WTC11 (cell line): ENCODE results near the gene TRPC1.

Experiments used
- FOXP1 ChIP-seq: sonication (generic); formaldehyde crosslinking; IDR thresholded peaks from 2 replicates; pipeline ENCODE4 v1.8.0; 2022; ENCODE audit warnings: missing genetic modification reagents, mild to moderate bottlenecking, moderate library complexity, borderline replicate concordance
- TF ChIP-seq, protein P1 (sequence below): sonication (generic); formaldehyde crosslinking; IDR thresholded peaks from 2 replicates; pipeline ENCODE4 v1.8.0; 2022; ENCODE audit warnings: mild to moderate bottlenecking, missing genetic modification reagents
- TF ChIP-seq, protein P2 (sequence below): fragments of 200-600 bp; IDR thresholded peaks from 2 replicates; pipeline ENCODE4 v1.8.0; 2022; ENCODE audit warnings: antibody characterized with exemption
- TF ChIP-seq, protein P3 (sequence below): sonication (generic); formaldehyde crosslinking; IDR thresholded peaks from 2 replicates; pipeline ENCODE4 v1.8.1; 2023; ENCODE audit warnings: mild to moderate bottlenecking, missing genetic modification reagents, borderline replicate concordance

DNA sequence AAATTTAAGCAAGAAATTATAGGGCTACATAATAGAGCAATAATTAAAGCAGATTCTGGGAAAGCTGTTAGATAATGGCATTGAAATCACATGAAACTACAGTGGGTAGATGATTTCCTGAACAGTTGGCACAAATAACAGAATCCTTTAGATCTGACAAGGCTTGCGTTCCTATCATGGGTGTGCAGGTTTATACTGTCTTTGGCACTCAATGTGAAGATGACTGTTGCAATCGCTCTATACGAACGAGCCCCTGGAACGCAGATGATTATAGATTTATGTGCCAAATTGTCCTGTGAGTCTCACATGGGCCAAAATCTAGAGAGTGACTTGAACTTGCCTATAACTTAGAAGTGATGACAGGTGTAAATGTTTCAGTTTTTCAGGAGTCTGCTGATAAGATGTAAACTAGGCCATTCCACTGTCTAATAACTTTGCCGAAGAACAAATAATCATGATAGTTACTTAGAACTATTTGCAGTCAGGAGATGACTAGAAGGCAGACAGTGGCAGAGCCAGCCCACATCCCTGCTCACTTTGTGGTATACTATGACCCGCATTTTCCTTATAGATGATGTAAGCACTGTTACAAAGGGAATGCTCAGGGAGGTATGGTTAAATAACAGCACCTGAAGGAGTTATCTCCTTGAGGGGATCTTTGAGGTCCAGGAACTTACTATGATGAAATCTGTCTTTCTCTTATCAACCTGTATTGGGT lies 30.5 kb upstream of the TRPC1 start:
- TF ChIP-seq, protein P1, sequence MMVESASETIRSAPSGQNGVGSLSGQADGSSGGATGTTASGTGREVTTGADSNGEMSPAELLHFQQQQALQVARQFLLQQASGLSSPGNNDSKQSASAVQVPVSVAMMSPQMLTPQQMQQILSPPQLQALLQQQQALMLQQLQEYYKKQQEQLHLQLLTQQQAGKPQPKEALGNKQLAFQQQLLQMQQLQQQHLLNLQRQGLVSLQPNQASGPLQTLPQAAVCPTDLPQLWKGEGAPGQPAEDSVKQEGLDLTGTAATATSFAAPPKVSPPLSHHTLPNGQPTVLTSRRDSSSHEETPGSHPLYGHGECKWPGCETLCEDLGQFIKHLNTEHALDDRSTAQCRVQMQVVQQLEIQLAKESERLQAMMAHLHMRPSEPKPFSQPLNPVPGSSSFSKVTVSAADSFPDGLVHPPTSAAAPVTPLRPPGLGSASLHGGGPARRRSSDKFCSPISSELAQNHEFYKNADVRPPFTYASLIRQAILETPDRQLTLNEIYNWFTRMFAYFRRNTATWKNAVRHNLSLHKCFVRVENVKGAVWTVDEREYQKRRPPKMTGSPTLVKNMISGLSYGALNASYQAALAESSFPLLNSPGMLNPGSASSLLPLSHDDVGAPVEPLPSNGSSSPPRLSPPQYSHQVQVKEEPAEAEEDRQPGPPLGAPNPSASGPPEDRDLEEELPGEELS (CRISPR knock-in tag), result no peak
- TF ChIP-seq, protein P2, sequence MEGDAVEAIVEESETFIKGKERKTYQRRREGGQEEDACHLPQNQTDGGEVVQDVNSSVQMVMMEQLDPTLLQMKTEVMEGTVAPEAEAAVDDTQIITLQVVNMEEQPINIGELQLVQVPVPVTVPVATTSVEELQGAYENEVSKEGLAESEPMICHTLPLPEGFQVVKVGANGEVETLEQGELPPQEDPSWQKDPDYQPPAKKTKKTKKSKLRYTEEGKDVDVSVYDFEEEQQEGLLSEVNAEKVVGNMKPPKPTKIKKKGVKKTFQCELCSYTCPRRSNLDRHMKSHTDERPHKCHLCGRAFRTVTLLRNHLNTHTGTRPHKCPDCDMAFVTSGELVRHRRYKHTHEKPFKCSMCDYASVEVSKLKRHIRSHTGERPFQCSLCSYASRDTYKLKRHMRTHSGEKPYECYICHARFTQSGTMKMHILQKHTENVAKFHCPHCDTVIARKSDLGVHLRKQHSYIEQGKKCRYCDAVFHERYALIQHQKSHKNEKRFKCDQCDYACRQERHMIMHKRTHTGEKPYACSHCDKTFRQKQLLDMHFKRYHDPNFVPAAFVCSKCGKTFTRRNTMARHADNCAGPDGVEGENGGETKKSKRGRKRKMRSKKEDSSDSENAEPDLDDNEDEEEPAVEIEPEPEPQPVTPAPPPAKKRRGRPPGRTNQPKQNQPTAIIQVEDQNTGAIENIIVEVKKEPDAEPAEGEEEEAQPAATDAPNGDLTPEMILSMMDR, result no peak
- TF ChIP-seq FOXP1 (CRISPR knock-in tag), result no peak
- TF ChIP-seq, protein P3, sequence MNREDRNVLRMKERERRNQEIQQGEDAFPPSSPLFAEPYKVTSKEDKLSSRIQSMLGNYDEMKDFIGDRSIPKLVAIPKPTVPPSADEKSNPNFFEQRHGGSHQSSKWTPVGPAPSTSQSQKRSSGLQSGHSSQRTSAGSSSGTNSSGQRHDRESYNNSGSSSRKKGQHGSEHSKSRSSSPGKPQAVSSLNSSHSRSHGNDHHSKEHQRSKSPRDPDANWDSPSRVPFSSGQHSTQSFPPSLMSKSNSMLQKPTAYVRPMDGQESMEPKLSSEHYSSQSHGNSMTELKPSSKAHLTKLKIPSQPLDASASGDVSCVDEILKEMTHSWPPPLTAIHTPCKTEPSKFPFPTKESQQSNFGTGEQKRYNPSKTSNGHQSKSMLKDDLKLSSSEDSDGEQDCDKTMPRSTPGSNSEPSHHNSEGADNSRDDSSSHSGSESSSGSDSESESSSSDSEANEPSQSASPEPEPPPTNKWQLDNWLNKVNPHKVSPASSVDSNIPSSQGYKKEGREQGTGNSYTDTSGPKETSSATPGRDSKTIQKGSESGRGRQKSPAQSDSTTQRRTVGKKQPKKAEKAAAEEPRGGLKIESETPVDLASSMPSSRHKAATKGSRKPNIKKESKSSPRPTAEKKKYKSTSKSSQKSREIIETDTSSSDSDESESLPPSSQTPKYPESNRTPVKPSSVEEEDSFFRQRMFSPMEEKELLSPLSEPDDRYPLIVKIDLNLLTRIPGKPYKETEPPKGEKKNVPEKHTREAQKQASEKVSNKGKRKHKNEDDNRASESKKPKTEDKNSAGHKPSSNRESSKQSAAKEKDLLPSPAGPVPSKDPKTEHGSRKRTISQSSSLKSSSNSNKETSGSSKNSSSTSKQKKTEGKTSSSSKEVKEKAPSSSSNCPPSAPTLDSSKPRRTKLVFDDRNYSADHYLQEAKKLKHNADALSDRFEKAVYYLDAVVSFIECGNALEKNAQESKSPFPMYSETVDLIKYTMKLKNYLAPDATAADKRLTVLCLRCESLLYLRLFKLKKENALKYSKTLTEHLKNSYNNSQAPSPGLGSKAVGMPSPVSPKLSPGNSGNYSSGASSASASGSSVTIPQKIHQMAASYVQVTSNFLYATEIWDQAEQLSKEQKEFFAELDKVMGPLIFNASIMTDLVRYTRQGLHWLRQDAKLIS (CRISPR knock-in tag), result no peak
